Stimulated activated CD4-positive, alpha-beta T cell treated with anti-CD3 and anti-CD28 coated beads, Interleukin-15, amount 100 ng/mL, for 48 hours (primary cell): ENCODE data around the gene DEFB129.
A peak's percentile ranks its signal among the peaks of the same experiment; 100 is the strongest.
"Not testable (repeated sequence)": the region's sequence is repeated elsewhere in the genome, so short reads cannot be mapped to it uniquely, and the experiment has no call there.

Experiments
- DNase-seq, 2 donors: peaks; one replicate each; pipeline ENCODE4 v3.0.0-alpha.2; 2020; ENCODE audit warnings: low read depth in 2 of 2

DEFB129 gene, protein sequence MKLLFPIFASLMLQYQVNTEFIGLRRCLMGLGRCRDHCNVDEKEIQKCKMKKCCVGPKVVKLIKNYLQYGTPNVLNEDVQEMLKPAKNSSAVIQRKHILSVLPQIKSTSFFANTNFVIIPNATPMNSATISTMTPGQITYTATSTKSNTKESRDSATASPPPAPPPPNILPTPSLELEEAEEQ

GRCh38 chr20:226958-227357, at the start of gene DEFB129:
Gene DEFB129, plus strand, starts transcription at chr20:227258. Its CDS starts 31 bp downstream, at chr20:227289.
- DNase-seq: no peak

DNA sequence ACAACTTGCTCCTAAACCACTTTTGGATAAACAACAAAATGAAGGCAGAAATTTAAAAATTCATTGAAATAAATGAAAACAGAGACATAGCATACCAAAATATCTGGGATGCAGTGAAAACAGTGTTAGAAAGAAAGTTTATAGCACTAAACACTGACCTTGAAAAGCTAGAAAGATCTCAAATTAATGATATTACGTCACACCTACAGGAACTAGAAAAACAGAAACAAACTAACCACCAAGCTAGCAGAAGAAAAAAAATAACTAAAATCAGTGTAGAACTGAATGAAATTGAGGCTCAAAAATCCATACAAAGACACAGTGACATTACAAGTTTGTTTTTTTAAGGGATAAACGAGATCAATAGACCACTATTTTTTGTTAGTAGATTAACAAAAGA, 42.8 kb upstream of the DEFB129 start:
- no peak for DNase-seq

GRCh38 chr20:187733-188132, 39.3 kb upstream of the DEFB129 start:
- DNase-seq: no peak

GRCh38 chr20:189611-190010, 37.4 kb upstream of the DEFB129 start, which contains the start of gene DEFB128:
Gene DEFB128, minus strand, starts transcription at chr20:189711. Its CDS starts 88 bp downstream, at chr20:189623.
- DNase-seq: no peak

DNA sequence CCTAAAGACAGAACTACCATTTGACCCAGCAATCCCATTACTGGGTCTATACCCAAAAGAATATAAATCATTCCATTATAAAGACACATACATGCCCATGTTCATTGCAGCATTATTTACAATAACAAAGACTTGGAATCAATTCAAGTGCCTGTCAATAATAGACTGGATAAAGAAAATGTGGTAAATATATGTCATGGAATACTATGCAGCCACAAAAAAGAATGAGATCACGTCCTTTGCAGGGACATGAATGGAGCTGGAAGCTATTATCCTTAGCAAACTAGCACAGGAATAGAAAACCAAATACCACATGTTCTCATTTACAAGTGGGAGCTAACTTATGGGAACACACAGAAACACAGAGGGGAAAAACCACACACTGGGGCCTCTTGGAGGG, 28.8 kb upstream of the DEFB129 start:
- DNase-seq: no peak

GRCh38 chr20:199996-200395, 27.1 kb upstream of the DEFB129 start:
- DNase-seq: no peak

DNA sequence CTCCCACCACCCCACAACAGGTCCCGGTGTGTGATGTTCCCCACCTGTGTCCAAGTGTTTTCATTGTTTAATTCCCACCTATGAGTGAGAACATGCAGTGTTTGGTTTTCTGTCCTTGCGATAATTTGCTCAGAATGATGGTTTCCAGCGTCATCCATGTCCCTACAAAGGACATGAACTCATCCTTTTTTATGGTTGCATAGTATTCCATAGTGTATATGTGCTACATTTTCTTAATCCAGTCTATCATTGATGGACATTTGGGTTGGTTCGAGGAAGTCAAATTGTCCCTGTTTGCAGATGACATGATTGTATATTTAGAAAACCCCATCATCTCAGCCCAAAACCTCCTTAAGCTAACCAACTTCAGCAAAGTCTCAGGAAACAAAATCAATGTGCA, 23.4 kb upstream of the DEFB129 start:
- DNase-seq: not testable (repeated sequence)

- DNase-seq: peak in 1 of 2 donors; percentile 3
Measured at GRCh38 chr20:208942-209566, 18.0 kb upstream of the DEFB129 start.

GRCh38 chr20:210809-211502, 16.1 kb upstream of the DEFB129 start:
- DNase-seq: no peak

DNA sequence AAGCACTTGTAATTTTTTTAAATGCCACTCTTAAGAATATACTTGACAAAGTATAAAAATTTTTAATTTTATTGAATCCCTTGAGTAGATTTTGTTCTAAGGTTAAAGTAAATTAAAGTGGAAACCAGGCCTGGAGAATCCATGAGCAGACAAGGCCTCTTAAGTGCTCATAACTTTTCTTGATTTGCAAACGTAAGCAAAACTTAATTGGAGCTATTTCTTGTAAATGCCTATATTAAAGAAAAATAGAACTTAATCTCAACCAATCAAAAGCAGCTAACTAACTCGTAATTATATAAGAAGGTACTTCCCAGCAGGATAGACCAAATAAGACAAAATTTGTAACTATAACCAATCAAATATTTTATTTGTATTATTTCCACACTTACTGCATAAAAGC, 12.7 kb upstream of the DEFB129 start:
- no peak for DNase-seq

DNA sequence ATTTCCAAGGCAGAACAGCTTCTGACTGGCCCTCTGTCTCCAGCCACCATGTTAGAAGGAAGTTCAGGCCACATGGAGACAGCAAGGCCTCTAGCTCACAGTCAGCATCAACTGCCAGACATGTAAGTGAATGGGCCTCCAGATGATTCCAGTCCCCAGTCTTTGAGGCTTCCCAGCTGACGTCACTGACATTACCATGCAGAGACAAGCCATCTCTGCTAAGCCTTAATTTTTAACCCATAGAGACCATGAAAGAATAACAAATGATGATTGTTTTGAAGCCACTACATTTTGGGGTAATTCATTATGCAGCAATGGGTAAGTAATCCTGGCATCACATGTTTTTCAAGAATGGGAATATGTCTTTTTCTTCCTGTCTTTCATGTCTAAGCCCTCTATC, 11.3 kb upstream of the DEFB129 start:
- DNase-seq: no peak

- no peak for DNase-seq
Measured at GRCh38 chr20:217266-217665, 9.8 kb upstream of the DEFB129 start.

- no peak for DNase-seq
Measured at GRCh38 chr20:219290-220115, 7.6 kb upstream of the DEFB129 start.

GRCh38 chr20:221258-221830, 5.7 kb upstream of the DEFB129 start:
- DNase-seq: no peak

DNA sequence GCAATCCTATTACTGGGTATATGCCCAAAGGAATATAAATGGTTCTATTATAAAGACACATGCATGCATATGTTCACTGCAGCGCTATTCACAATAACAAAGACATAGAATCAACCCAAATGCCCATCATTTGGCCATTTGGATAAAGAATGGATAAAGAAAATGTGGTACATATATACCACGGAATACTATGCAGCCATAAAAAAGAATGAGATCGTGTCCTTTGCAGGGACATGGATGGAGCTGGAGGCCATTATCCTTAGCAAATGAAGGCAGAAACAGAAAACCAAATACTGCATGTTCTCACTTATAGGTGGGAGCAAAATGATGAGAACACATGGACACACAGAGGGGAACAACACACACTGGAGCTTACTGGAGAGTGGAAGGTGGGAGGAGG, 1.2 kb upstream of the DEFB129 start:
- DNase-seq: not testable (repeated sequence)

DNA sequence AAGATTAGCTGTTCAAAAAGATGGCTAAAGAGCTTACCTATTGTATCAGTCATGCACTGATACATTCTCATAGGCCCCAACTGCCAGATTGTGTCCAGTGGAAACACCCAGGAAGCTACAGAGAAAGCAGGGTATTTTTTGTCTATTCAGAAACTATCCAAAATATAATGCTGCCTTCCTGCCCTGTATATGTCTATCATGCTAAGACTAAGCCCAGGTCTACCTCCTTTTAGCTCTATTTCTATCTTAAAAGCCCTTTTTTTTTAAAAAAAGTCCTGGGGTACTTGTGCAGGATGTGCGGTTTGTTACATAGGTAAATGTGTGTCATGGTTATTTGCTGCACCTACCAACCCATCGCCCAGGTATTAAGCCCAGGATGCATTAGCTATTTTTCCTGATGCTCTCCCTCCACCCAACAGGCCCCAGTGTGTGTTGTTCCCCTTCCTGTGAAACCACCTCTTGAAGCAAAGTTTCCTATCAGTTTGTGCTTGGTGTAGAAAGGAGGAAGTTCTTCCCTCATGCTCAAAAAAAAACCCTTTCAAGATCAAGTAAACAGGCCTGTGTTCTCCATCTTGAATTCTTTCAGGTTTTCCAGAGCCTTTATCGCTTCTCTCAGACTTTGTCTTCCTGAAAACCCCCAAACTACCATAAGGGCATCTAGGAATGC, 514 bp downstream of the DEFB129 start:
- no peak for DNase-seq

- no peak for DNase-seq
Measured at GRCh38 chr20:235891-236290, 8.8 kb downstream of the DEFB129 start.

- peak in 1 of 2 donors; percentile 17 for DNase-seq
Measured at GRCh38 chr20:237489-237888, 10.4 kb downstream of the DEFB129 start.

- no peak for DNase-seq
Measured at GRCh38 chr20:237929-238328, 10.9 kb downstream of the DEFB129 start.

- no peak for DNase-seq
Measured at GRCh38 chr20:242905-243304, 15.8 kb downstream of the DEFB129 start.

DNA sequence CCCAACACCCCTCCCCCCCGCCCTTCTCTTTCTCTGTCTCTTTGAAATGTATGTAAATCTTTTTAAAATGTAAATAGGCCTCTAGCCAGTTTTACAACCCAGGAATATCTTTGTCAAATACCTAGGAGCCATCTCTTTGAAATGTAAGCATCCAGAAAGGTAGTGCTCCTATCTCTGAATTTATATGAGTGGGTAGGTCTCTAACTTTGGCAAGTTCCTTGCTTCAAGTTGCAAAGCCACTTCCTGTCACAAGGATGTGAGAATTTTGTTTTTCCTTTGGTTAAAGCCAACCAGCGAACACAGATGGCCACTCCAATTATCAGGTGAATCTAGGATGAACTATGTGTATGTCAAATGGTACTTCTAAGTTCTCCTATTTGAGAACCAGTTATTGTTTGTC, 24.3 kb downstream of the DEFB129 start:
- no peak for DNase-seq
